NCI-H146 treated with DMSO at 0.1 percent for 48 hours (cell line): ENCODE results near the gene NBEA.

Experiments used
- DNase-seq: peaks from one replicate; lab custom pipeline; 2025; ENCODE audit not compliant: unreplicated experiment; lab: John Stamatoyannopoulos, UW

The NBEA gene

GRCh38 chr13:35256459-35257148 is 314.5 kb downstream of the NBEA start:
- DNase-seq: no peak

GRCh38 chr13:35260316-35260715 is 318.2 kb downstream of the NBEA start:
- DNase-seq: no peak

GRCh38 chr13:35266412-35266811 is 324.3 kb downstream of the NBEA start:
- no peak for DNase-seq

- DNase-seq: no peak
Measured at GRCh38 chr13:35278917-35279316, 336.8 kb downstream of the NBEA start.

- no peak for DNase-seq
Measured at GRCh38 chr13:35279500-35279899, 337.4 kb downstream of the NBEA start.

- DNase-seq: peak; percentile 15
Measured at GRCh38 chr13:35283856-35284255, 341.8 kb downstream of the NBEA start.

GRCh38 chr13:35285677-35286076 is 343.6 kb downstream of the NBEA start:
- no peak for DNase-seq

GRCh38 chr13:35292329-35292728 is 350.3 kb downstream of the NBEA start:
- DNase-seq: no peak

GRCh38 chr13:35293579-35294226 is 351.6 kb downstream of the NBEA start:
- no peak for DNase-seq

- no peak for DNase-seq
Measured at GRCh38 chr13:35309706-35310105, 367.6 kb downstream of the NBEA start.

- no peak for DNase-seq
Measured at GRCh38 chr13:35332134-35332533, 390.1 kb downstream of the NBEA start.

- no peak for DNase-seq
Measured at GRCh38 chr13:35333157-35333556, 391.1 kb downstream of the NBEA start.

GRCh38 chr13:35342440-35342839 is 400.4 kb downstream of the NBEA start:
- no peak for DNase-seq

- no peak for DNase-seq
Measured at GRCh38 chr13:35343417-35343816, 401.3 kb downstream of the NBEA start.

- no peak for DNase-seq
Measured at GRCh38 chr13:35345992-35346391, 403.9 kb downstream of the NBEA start.

GRCh38 chr13:35346494-35346893 is 404.4 kb downstream of the NBEA start:
- DNase-seq: no peak

- no peak for DNase-seq
Measured at GRCh38 chr13:35347679-35348205, 405.7 kb downstream of the NBEA start.

- DNase-seq: no peak
Measured at GRCh38 chr13:35349052-35349451, 407.0 kb downstream of the NBEA start.

- DNase-seq: no peak
Measured at GRCh38 chr13:35349673-35350278, 407.7 kb downstream of the NBEA start.

GRCh38 chr13:35354285-35354684 is 412.2 kb downstream of the NBEA start:
- no peak for DNase-seq

- no peak for DNase-seq
Measured at GRCh38 chr13:35354882-35355281, 412.8 kb downstream of the NBEA start.

- no peak for DNase-seq
Measured at GRCh38 chr13:35356572-35356971, 414.5 kb downstream of the NBEA start.
